ENCODE data around the gene ST3GAL3.

Gene ST3GAL3

DNA sequence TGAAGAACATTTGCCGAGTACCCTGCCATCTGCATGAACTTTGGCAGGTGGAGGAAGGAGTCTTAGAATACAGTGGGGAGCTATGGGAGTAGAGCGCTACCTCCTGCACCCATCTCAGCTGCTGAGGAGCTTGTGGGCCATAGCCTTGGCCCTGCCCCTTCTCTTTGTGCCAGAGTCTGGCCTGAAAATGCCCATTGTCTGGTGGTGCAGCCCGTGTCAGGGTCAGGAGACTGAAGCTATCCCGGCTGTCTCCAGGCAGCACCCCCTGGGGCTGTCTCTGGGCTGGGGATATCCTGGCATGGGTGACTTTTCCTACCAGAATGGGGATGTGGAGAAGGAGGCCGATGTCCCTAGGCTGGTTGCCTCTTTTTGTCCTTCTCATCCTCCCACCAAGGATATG lies 246.7 kb downstream of the ST3GAL3 start:
- ATAC-seq, result no peak
- H3K4me3 Mint-ChIP-seq, result no peak overlapping the region
- no peaks in the 10 kb centered on the region for H3K27me3 Mint-ChIP-seq
- H3K27ac Mint-ChIP-seq, result no peak overlapping the region
- H3K9me3 Mint-ChIP-seq, result no peaks in the 10 kb centered on the region
- peaks cover 37% of the 10 kb centered on the region for H3K4me1 Mint-ChIP-seq
- peaks cover 58% of the 10 kb centered on the region for H3K36me3 Mint-ChIP-seq

GRCh38 chr1:43956234-43956633 lies 248.9 kb downstream of the ST3GAL3 start:
- no peaks in the 10 kb centered on the region for H3K9me3 Mint-ChIP-seq
- H3K4me1 Mint-ChIP-seq, result peaks cover 15% of the 10 kb centered on the region
- ATAC-seq, result no peak
- peaks cover 46% of the 10 kb centered on the region for H3K36me3 Mint-ChIP-seq
- H3K4me3 Mint-ChIP-seq, result no peak overlapping the region
- no peak overlapping the region for H3K27ac Mint-ChIP-seq
- no peaks in the 10 kb centered on the region for H3K27me3 Mint-ChIP-seq

- Mint-ChIP-seq H3K36me3 (peaks cover 48% of the 10 kb centered on the region), H3K4me1 (peaks cover 10% of the 10 kb centered on the region), H3K4me3 (no peak overlapping the region), H3K27me3 (no peaks in the 10 kb centered on the region), H3K9me3 (no peaks in the 10 kb centered on the region), H3K27ac (no peak overlapping the region)
- ATAC-seq, result no peak
Measured at GRCh38 chr1:43957407-43958040, 250.2 kb downstream of the ST3GAL3 start.

DNA sequence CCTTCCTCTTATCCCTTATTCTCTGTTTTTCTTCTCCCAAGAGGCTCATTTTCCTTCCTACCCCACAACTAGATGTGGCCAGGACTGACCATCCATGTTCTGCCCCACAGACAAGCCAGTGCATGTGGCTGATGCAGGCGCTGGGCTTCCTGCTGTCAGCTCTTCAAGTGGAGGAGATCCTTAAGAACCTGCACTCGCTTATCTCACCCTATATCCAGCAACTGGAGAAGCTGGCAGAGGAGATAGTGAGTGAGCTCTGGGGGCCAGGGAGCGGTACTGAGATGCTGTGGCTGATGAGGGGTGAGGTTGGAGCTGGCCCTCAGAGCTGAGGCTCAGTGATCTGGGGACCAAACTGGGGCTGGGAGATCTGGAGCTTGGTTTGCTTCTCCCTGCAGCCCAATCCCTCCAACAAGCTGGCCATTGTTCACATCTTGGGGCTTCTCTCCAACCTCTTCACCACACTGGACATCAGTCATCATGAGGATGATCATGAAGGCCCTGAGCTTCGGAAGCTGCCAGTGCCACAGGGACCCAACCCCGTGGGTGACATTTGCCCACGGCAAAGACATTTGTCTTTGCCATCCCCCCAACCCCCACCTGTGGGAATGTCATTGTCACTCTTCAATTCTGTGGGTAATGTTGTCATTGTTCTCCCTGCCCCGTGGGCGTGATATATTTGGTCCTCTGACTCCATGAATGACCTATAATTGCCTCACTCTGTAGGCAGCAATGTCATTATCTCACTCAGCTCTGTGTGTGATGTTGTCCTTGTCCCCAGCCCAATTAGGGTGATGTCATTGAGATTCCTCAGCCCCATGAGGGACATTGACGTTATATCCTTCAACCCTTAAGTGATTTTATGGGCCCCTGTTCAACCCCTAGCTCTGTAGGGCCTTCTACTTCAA lies 251.3 kb downstream of the ST3GAL3 start:
- H3K27ac Mint-ChIP-seq, result no peak overlapping the region
- peaks cover 10% of the 10 kb centered on the region for H3K4me1 Mint-ChIP-seq
- H3K27me3 Mint-ChIP-seq, result no peaks in the 10 kb centered on the region
- H3K9me3 Mint-ChIP-seq, result no peaks in the 10 kb centered on the region
- ATAC-seq, result no peak
- H3K36me3 Mint-ChIP-seq, result peaks cover 46% of the 10 kb centered on the region
- no peak overlapping the region for H3K4me3 Mint-ChIP-seq

DNA sequence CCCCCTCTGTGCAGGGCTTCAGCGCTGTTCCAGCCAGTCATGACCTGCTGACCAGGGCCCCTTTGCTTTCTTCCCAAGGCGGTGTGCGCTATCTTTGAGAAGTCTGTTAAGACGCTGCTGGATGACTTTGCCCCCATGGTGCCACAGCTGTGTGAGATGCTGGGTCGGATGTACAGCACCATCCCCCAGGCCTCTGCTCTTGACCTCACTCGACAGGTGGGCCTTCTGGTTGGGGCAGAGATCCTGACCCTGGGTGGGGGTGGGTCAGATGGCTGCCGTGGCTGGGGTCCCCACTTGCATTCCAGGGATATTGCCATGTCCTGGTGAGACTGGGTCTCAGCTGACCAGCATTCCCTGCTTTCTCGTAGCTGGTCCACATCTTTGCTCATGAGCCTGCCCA lies 253.5 kb downstream of the ST3GAL3 start:
- Mint-ChIP-seq H3K27me3 (no peaks in the 10 kb centered on the region), H3K9me3 (no peaks in the 10 kb centered on the region), H3K4me3 (no peak overlapping the region), H3K36me3 (peaks cover 40% of the 10 kb centered on the region), H3K27ac (no peak overlapping the region), H3K4me1 (no peaks in the 10 kb centered on the region)
- ATAC-seq, result no peak

DNA sequence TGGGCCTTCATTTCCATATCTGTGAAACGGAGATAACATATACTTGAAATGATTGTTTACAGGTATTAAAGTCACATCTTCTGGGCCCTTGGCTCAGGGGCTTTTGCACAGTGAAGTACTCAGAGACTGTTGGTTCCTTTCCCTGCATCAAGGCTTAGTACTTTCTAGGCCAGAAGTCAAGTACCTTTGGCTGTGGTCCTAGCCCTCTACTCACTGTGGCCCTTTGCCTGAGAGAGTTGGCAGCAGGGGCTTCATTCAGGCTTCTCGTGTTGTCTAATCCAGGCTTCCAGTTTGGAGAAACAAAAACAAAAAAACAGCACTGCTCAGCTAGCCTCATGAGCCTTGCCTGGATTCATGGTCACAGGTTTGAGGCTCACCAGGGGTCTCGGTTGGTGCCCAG lies 254.4 kb downstream of the ST3GAL3 start:
- ATAC-seq, result no peak
- Mint-ChIP-seq H3K9me3 (no peaks in the 10 kb centered on the region), H3K36me3 (peaks cover 40% of the 10 kb centered on the region)

GRCh38 chr1:43962324-43962723 lies 255.0 kb downstream of the ST3GAL3 start:
- no peaks in the 10 kb centered on the region for H3K9me3 Mint-ChIP-seq
- H3K27ac Mint-ChIP-seq, result no peak overlapping the region
- no peaks in the 10 kb centered on the region for H3K4me1 Mint-ChIP-seq
- no peak for ATAC-seq
- no peaks in the 10 kb centered on the region for H3K27me3 Mint-ChIP-seq
- H3K4me3 Mint-ChIP-seq, result no peak overlapping the region
- H3K36me3 Mint-ChIP-seq, result peaks cover 40% of the 10 kb centered on the region

More for the DNA sequence above, 254.4 kb downstream of the ST3GAL3 start:
- Mint-ChIP-seq H3K27ac (no peak overlapping the region), H3K27me3 (no peaks in the 10 kb centered on the region), H3K4me3 (no peak overlapping the region), H3K4me1 (no peaks in the 10 kb centered on the region)

DNA sequence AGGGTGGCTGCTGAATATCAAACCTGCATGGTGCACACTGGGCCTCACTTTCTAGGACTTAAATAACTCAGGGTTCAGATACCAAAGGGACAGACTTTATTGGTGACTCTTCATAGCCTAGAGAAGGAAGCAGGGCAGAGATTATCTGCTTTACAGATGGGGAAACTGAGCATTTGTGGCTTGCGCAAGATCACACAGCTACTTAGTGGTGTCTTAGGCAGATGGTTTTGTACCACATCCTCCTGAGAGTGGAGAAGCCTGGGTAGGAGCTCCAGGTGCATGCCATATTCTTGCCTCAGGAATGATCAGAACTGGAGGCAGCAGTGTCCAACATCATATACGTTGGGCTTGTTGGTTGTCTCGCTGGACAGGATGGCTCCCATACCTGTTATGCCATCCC lies 255.7 kb downstream of the ST3GAL3 start:
- Mint-ChIP-seq H3K27me3 (no peaks in the 10 kb centered on the region), H3K4me3 (no peak overlapping the region), H3K27ac (no peak overlapping the region), H3K9me3 (no peaks in the 10 kb centered on the region), H3K4me1 (no peaks in the 10 kb centered on the region), H3K36me3 (peaks cover 40% of the 10 kb centered on the region)
- ATAC-seq, result no peak

GRCh38 chr1:43963890-43964289 lies 256.6 kb downstream of the ST3GAL3 start:
- Mint-ChIP-seq H3K9me3 (no peaks in the 10 kb centered on the region), H3K4me1 (no peaks in the 10 kb centered on the region), H3K27me3 (no peaks in the 10 kb centered on the region), H3K36me3 (peaks cover 34% of the 10 kb centered on the region), H3K27ac (no peak overlapping the region), H3K4me3 (no peak overlapping the region)
- no peak for ATAC-seq

DNA sequence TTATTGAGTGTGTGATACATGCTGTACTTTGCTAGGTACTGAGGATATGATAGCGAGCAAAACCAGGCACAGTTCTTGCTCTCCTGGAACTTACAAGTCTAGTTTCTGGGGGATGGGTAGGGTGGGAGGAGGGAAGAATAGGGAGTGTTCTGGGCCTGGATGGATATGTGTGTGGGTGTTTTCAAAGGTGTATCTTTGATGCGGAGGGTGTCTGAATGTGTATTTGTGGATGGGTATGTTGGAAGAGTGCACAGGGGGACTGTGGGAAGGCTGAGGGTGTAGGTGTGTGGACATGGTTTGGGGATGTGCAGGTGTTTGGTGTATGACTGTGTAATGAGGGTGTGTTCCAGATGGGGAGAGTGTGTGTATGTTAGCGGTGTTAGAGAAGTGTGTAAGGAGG lies 258.0 kb downstream of the ST3GAL3 start:
- peaks cover 12% of the 10 kb centered on the region for H3K4me1 Mint-ChIP-seq
- H3K36me3 Mint-ChIP-seq, result peaks cover 28% of the 10 kb centered on the region
- no peak for ATAC-seq
- H3K27ac Mint-ChIP-seq, result no peak overlapping the region
- H3K9me3 Mint-ChIP-seq, result no peaks in the 10 kb centered on the region
- no peaks in the 10 kb centered on the region for H3K27me3 Mint-ChIP-seq
- H3K4me3 Mint-ChIP-seq, result no peak overlapping the region

- peaks cover 17% of the 10 kb centered on the region for H3K36me3 Mint-ChIP-seq
- H3K27me3 Mint-ChIP-seq, result no peaks in the 10 kb centered on the region
- no peak overlapping the region for H3K27ac Mint-ChIP-seq
- ATAC-seq, result no peak
- H3K4me3 Mint-ChIP-seq, result no peak overlapping the region
- no peaks in the 10 kb centered on the region for H3K9me3 Mint-ChIP-seq
- peaks cover 27% of the 10 kb centered on the region for H3K4me1 Mint-ChIP-seq
Measured at GRCh38 chr1:43968348-43968948, 261.1 kb downstream of the ST3GAL3 start.

DNA sequence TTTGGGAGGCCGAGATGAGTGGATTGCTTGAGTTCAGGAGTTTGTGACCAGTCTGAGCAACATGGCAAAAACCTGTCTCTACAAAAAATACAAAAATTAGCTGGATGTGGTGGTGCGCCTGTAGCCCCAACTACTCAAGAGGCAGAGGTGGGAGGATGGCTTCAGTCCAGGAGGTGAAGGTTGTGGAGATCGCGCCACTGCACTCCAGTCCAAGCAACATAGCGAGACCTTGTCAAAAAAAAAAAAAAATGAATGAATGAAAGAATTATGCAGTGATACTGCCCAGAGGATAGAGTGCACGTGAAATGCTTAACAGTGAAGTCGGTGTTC lies 262.0 kb downstream of the ST3GAL3 start:
- no peak overlapping the region for H3K27ac Mint-ChIP-seq

DNA sequence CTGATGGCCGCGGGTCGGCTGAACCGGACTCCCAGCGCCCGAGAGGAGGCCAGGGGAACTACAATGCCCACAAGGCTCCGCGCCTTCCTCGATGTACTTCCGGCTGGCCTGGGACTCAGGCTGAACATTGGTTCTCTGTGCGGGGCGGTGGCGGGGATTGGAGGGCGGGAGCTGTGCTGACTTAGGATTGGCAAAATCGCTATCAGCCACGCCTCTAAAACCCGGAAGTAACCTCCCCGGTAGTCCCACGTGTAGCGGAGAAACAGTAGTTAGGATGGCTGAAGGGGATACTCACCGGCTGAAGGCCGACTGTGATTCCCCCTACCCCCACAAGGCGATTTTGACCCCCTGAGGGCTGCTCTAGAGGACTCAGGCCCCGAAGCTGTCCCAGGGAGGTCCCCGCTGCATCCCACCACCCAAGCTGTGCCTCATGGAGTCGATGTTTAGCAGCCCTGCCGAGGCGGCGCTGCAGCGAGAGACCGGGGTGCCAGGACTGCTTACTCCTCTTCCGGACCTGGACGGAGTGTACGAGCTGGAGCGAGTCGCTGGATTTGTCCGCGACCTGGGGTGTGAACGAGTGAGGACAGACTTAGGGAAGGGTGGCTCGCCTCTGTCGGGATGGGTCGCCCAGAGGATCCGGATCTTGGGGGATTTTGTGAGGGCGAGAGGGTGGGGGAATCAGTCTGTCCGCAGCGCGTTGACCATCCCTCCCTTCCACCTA lies 262.6 kb downstream of the ST3GAL3 start, which contains the start of gene DPH2:
Gene DPH2 (plus strand): TSS at position 265 of the 721 bp plus-strand sequence. CDS start 166 bp downstream, at position 431.
- peak; percentile 94 for ATAC-seq
- Mint-ChIP-seq H3K4me1 (peaks cover 38% of the 10 kb centered on the region), H3K9me3 (no peaks in the 10 kb centered on the region), H3K36me3 (peaks cover 17% of the 10 kb centered on the region), H3K4me3 (peak within 1 kb of the TSS; percentile 92), H3K27ac (peak within 1 kb of the TSS; percentile 78), H3K27me3 (no peaks in the 10 kb centered on the region)

More for the DNA sequence above, 262.0 kb downstream of the ST3GAL3 start:
- no peak for ATAC-seq
- Mint-ChIP-seq H3K27me3 (no peaks in the 10 kb centered on the region), H3K4me1 (peaks cover 36% of the 10 kb centered on the region), H3K4me3 (peak overlapping the region; percentile 92), H3K36me3 (peaks cover 17% of the 10 kb centered on the region), H3K9me3 (no peaks in the 10 kb centered on the region)

- Mint-ChIP-seq H3K4me3 (peak overlapping the region; percentile 92), H3K27me3 (no peaks in the 10 kb centered on the region), H3K27ac (peak overlapping the region; percentile 78), H3K36me3 (peaks cover 17% of the 10 kb centered on the region), H3K4me1 (peaks cover 39% of the 10 kb centered on the region), H3K9me3 (no peaks in the 10 kb centered on the region)
- no peak for ATAC-seq
Measured at GRCh38 chr1:43970502-43970901, 263.2 kb downstream of the ST3GAL3 start.

DNA sequence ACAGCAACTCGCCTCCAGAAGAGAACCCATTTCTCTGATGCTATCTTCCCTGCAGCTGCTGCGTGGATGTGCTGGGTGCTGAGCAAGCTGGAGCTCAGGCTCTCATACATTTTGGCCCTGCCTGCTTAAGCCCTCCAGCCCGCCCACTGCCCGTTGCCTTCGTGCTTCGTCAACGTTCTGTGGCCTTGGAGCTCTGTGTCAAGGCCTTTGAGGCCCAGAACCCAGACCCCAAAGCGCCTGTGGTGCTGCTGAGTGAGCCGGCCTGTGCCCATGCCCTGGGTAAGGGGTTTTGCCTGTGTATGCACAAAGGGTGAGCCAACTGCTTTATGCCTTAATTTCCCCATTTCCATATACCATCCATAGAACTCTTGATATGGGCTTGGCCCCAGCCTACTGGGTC lies 263.6 kb downstream of the ST3GAL3 start:
- no peaks in the 10 kb centered on the region for H3K9me3 Mint-ChIP-seq
- H3K4me1 Mint-ChIP-seq, result peaks cover 43% of the 10 kb centered on the region
- peaks cover 17% of the 10 kb centered on the region for H3K36me3 Mint-ChIP-seq
- peak overlapping the region; percentile 92 for H3K4me3 Mint-ChIP-seq
- no peak for ATAC-seq
- no peaks in the 10 kb centered on the region for H3K27me3 Mint-ChIP-seq
- peak overlapping the region; percentile 78 for H3K27ac Mint-ChIP-seq
